HL-60/S4 (cell line): Measurements from ENCODE around the gene USP13.

Experiments
- in situ Hi-C: fragments of 300-500 bp; cut with MboI; formaldehyde crosslinking; loops from 2 replicates; pipeline ENCODE4 v1.14.3; 2022; ENCODE audit warnings: low sequenced_read_pairs

The USP13 gene

GRCh38 chr3:179791793-179792192 is 139.0 kb downstream of the USP13 start:
- in situ Hi-C loops = no loop called here

GRCh38 chr3:179794355-179794754 is 141.5 kb downstream of the USP13 start:
- in situ Hi-C loops = no loop called here

GRCh38 chr3:179796421-179796820 is 143.6 kb downstream of the USP13 start:
- in situ Hi-C loops = no loop called here

GRCh38 chr3:179797192-179797591 is 144.4 kb downstream of the USP13 start:
- in situ Hi-C loops = no loop called here

- in situ Hi-C loops = no loop called here
Observed at GRCh38 chr3:179801263-179801662, 148.4 kb downstream of the USP13 start.

GRCh38 chr3:179801856-179802255 is 149.0 kb downstream of the USP13 start:
- in situ Hi-C loops = no loop called here

GRCh38 chr3:179806177-179806576 is 153.3 kb downstream of the USP13 start:
- in situ Hi-C loops = no loop called here

- in situ Hi-C loops = no loop called here
Observed at GRCh38 chr3:179807588-179807987, 154.7 kb downstream of the USP13 start.

GRCh38 chr3:179809639-179810038 is 156.8 kb downstream of the USP13 start:
- in situ Hi-C loops = no loop called here

GRCh38 chr3:179811321-179812095 is 158.7 kb downstream of the USP13 start:
- in situ Hi-C loops = no loop called here

- in situ Hi-C loops = no loop called here
Observed at GRCh38 chr3:179812096-179812382, 159.2 kb downstream of the USP13 start.

- in situ Hi-C loops = no loop called here
Observed at GRCh38 chr3:179819379-179819778, 166.5 kb downstream of the USP13 start.

GRCh38 chr3:179822296-179822695 is 169.5 kb downstream of the USP13 start:
- in situ Hi-C loops = no loop called here

- in situ Hi-C loops = no loop called here
Observed at GRCh38 chr3:179825527-179826246, 172.8 kb downstream of the USP13 start.

GRCh38 chr3:179826247-179826637 is 173.4 kb downstream of the USP13 start:
- in situ Hi-C loops = no loop called here

- in situ Hi-C loops = no loop called here
Observed at GRCh38 chr3:179828738-179829137, 175.9 kb downstream of the USP13 start.

GRCh38 chr3:179829401-179829800 is 176.6 kb downstream of the USP13 start:
- in situ Hi-C loops = no loop called here

- in situ Hi-C loops = no loop called here
Observed at GRCh38 chr3:179832333-179832854, 179.6 kb downstream of the USP13 start.

- in situ Hi-C loops = no loop called here
Observed at GRCh38 chr3:179833294-179833693, 180.5 kb downstream of the USP13 start.

- in situ Hi-C loops = no loop called here
Observed at GRCh38 chr3:179837374-179837773, 184.5 kb downstream of the USP13 start.
